T-helper 22 cell (primary cell): Measurements from ENCODE around the gene FBXO10.
A peak's percentile ranks its signal among the peaks of the same experiment; 100 is the strongest.

ENCODE experiments used
- DNase-seq: peaks from one replicate; pipeline ENCODE4 v3.0.0-alpha.2; 2020; ENCODE audit warnings: low read depth

The FBXO10 gene

GRCh38 chr9:37593883-37594448 is 17.8 kb upstream of the FBXO10 start:
- DNase-seq, result no peak

- DNase-seq, result peak; percentile 86
Observed at GRCh38 chr9:37592108-37592951, 16.1 kb upstream of the FBXO10 start, which contains the start of gene TOMM5. Gene TOMM5, minus strand, starts transcription at chr9:37592597. Its CDS starts 65 bp downstream, at chr9:37592532.

GRCh38 chr9:37587521-37587920 is 11.3 kb upstream of the FBXO10 start:
- no peak for DNase-seq

GRCh38 chr9:37583522-37584121 is 7.4 kb upstream of the FBXO10 start:
- DNase-seq, result no peak

- no peak for DNase-seq
Observed at GRCh38 chr9:37582548-37583157, 6.5 kb upstream of the FBXO10 start.

- DNase-seq, result no peak
Observed at GRCh38 chr9:37575511-37575914, 667 bp downstream of the FBXO10 start.

- DNase-seq, result no peak
Observed at GRCh38 chr9:37575001-37575400, 1.2 kb downstream of the FBXO10 start.

GRCh38 chr9:37574241-37574721 is 1.9 kb downstream of the FBXO10 start:
- no peak for DNase-seq

GRCh38 chr9:37571282-37571681 is 4.9 kb downstream of the FBXO10 start:
- no peak for DNase-seq

- DNase-seq, result no peak
Observed at GRCh38 chr9:37566716-37567115, 9.5 kb downstream of the FBXO10 start.

GRCh38 chr9:37565661-37566618 is 10.2 kb downstream of the FBXO10 start:
- no peak for DNase-seq

- DNase-seq, result no peak
Observed at GRCh38 chr9:37564916-37565315, 11.3 kb downstream of the FBXO10 start.

- no peak for DNase-seq
Observed at GRCh38 chr9:37563806-37564513, 12.2 kb downstream of the FBXO10 start.

- DNase-seq, result no peak
Observed at GRCh38 chr9:37562826-37563225, 13.4 kb downstream of the FBXO10 start.

- DNase-seq, result no peak
Observed at GRCh38 chr9:37561682-37562081, 14.5 kb downstream of the FBXO10 start.

GRCh38 chr9:37559855-37560592 is 16.2 kb downstream of the FBXO10 start:
- DNase-seq, result no peak

- no peak for DNase-seq
Observed at GRCh38 chr9:37559125-37559524, 17.1 kb downstream of the FBXO10 start.

GRCh38 chr9:37555786-37556185 is 20.4 kb downstream of the FBXO10 start:
- no peak for DNase-seq

GRCh38 chr9:37554318-37554717 is 21.9 kb downstream of the FBXO10 start:
- DNase-seq, result no peak

- no peak for DNase-seq
Observed at GRCh38 chr9:37551888-37552287, 24.3 kb downstream of the FBXO10 start.
